K562 (cell line): ENCODE measurements around the gene SLC3A2. TPM values are rescaled to one million over a fixed set of nuclear protein-coding genes. Genes with fewer than 3 reads are reported as not detected.

ENCODE experiments used
- BHLHE40 ChIP-seq: IDR thresholded peaks from 2 replicates; pipeline ENCODE4 v1.6.1; 2011; ENCODE audit warnings: low read length, improper control_type of control experiment
- BRF1 ChIP-seq: IDR thresholded peaks from 3 replicates; pipeline ENCODE4 v1.6.1; 2011; ENCODE audit warnings: borderline replicate concordance, mild to moderate bottlenecking; ENCODE audit not compliant: insufficient read length; ENCODE audit errors: extremely low read depth
- CREB5 ChIP-seq: fragments of 250-450 bp; sonication (Bioruptor Pico); IDR thresholded peaks from 2 replicates; pipeline ENCODE4 v1.5.0; 2020; ENCODE audit warnings: mild to moderate bottlenecking
- E2F8 ChIP-seq: fragments of 450-650 bp; IDR thresholded peaks from 2 replicates; pipeline ENCODE4 v1.7.1; 2018; ENCODE audit warnings: mild to moderate bottlenecking, low read depth; ENCODE audit not compliant: partially characterized antibody
- FOXJ2 ChIP-seq: fragments of 200-800 bp; sonication (Bioruptor generic); IDR thresholded peaks from 2 replicates; pipeline ENCODE4 v1.6.1; 2016; ENCODE audit warnings: missing genetic modification characterization, missing compliant biosample characterization
- GABPB1 ChIP-seq: sonication (generic); formaldehyde crosslinking; IDR thresholded peaks from 2 replicates; pipeline ENCODE4 v1.8.0; 2022; ENCODE audit warnings: mild to moderate bottlenecking, missing genetic modification reagents
- MCM3 ChIP-seq: fragments of 450-650 bp; IDR thresholded peaks from 2 replicates; pipeline ENCODE4 v1.6.1; 2016
- MECOM ChIP-seq: fragments of 250-450 bp; sonication (Bioruptor Pico); IDR thresholded peaks from 2 replicates; pipeline ENCODE4 v1.8.0; 2022; ENCODE audit warnings: inconsistent platforms
- PHF21A ChIP-seq: fragments of 450-650 bp; IDR thresholded peaks from 2 replicates; pipeline ENCODE4 v1.6.1; 2017; ENCODE audit warnings: low read depth, borderline replicate concordance
- PKNOX1 ChIP-seq: fragments of 450-650 bp; IDR thresholded peaks from 2 replicates; pipeline ENCODE4 v1.6.1; 2016
- POLR2G ChIP-seq: fragments of 200-400 bp; formaldehyde crosslinking; IDR thresholded peaks from 2 replicates; pipeline ENCODE4 v1.6.1; 2017; ENCODE audit warnings: low read depth, mild to moderate bottlenecking, antibody characterized with exemption, low read length, moderate library complexity
- PRMT5 ChIP-seq: sonication (generic); formaldehyde crosslinking; IDR thresholded peaks from 2 replicates; pipeline ENCODE4 v1.5.0; 2020; ENCODE audit warnings: missing genetic modification reagents
- RFX7 ChIP-seq: fragments of 250-450 bp; sonication (Bioruptor Pico); IDR thresholded peaks from 2 replicates; pipeline ENCODE4 v1.5.1; 2021; ENCODE audit warnings: mild to moderate bottlenecking
- TARDBP ChIP-seq: fragments of 450-650 bp; IDR thresholded peaks from 2 replicates; pipeline ENCODE4 v1.6.1; 2016
- TCF3 ChIP-seq: sonication (generic); formaldehyde crosslinking; IDR thresholded peaks from 2 replicates; pipeline ENCODE4 v1.4.0; 2020; ENCODE audit warnings: mild to moderate bottlenecking, missing genetic modification reagents
- ZNF280B ChIP-seq: fragments of 250-450 bp; sonication (Bioruptor Pico); IDR thresholded peaks from 2 replicates; pipeline ENCODE4 v1.5.1; 2021; ENCODE audit warnings: mild to moderate bottlenecking
- ZNF57 ChIP-seq: fragments of 450-650 bp; formaldehyde crosslinking; IDR thresholded peaks from 2 replicates; pipeline ENCODE4 v1.4.0; 2020; ENCODE audit warnings: mild to moderate bottlenecking, moderate library complexity
- ZSCAN32 ChIP-seq: fragments of 450-650 bp; formaldehyde crosslinking; IDR thresholded peaks from 2 replicates; pipeline ENCODE4 v1.4.0; 2020; ENCODE audit warnings: mild to moderate bottlenecking, moderate library complexity
- polyA plus RNA-seq, 8 experiments: library from polyadenylated mRNA; depleted of rRNA in 4 of 8; stranded (reverse) in 5 of 8; unstranded in 3 of 8; fragments of >200 nt; fragmentation: Nextera tagmentation in 2 of 8; fragmentation: Illumina TruSeq in 1 of 8; extraction: Ambion mirVana in 2 of 8; extraction: Trizol in 1 of 8; gene quantifications; 2 replicates each; pipeline versions ENCODE4 v1.2.1 to v1.2.3, GENCODE V29; 2011 to 2014; ENCODE audit warnings: inconsistent platforms in 1 of 8, missing spikeins in 1 of 8
- total RNA-seq, 7 experiments: library from RNA; depleted of rRNA in 6 of 7; stranded (reverse); fragments of >200 nt in 6 of 7; fragmentation: Illumina TruSeq in 2 of 7; extraction: Trizol in 2 of 7; gene quantifications; 2 replicates each; pipeline versions ENCODE4 v1.2.1 to v1.2.3, GENCODE V29; 2011 to 2021; ENCODE audit warnings: low replicate concordance in 1 of 7

SLC3A2 gene
- total and polyA plus RNA-seq, 9 of the 15 experiments (the other 6 are each of a cell fraction or from before 2014, with no cell fraction given) = 20.0 to 296 (median 214) TPM

- TF ChIP-seq ZNF280B (CRISPR knock-in tag) (peak; percentile 99), POLR2G (peak; percentile 58), MECOM (peak; percentile 79), BHLHE40 (peak; percentile 40; the same call in 1 of the 2 replicates), TARDBP (peak; percentile 98), E2F8 (peak; percentile 75), MCM3 (no peak), ZNF57 (CRISPR knock-in tag) (peak; percentile 98), FOXJ2 (tag) (peak; percentile 89), RFX7 (CRISPR knock-in tag) (peak; percentile 100), GABPB1 (CRISPR knock-in tag) (peak; percentile 85), PHF21A (peak; percentile 89), TCF3 (peak; percentile 62), ZSCAN32 (CRISPR knock-in tag) (peak; percentile 100), BRF1 (no peak), CREB5 (CRISPR knock-in tag) (peak; percentile 99), PKNOX1 (peak; percentile 83), PRMT5 (CRISPR knock-in tag) (no peak)
Observed at GRCh38 chr11:62841361-62842170, 39.1 kb upstream of the SLC3A2 start (continued).
